ENCODE data around the gene FN3KRP. TPM values are rescaled to one million over a fixed set of nuclear protein-coding genes. Genes with fewer than 3 reads are reported as not detected.

FN3KRP gene
- total and polyA plus RNA-seq, 8 donors = 1.2 to 50.7 (median 20.8) TPM

- DNase-seq = no peak
- H3K4me1 ChIP-seq = peaks cover 0 to 51% (median 32%) of the 10 kb centered on the region in 4 donors
- H3K27me3 ChIP-seq = peaks cover 0 to 14% (median 0%) of the 10 kb centered on the region in 3 donors
- H3K4me3 ChIP-seq = no peak overlapping the region
- intact Hi-C loops (cut with DNase I; ENCODE audit: low total_unique reads) = no loop called here
- TF ChIP-seq CTCF (IDR thresholded peaks at IDR 0.05) = no peak
- no peak for TF ChIP-seq POLR2A (IDR thresholded peaks at IDR 0.05)
- TF ChIP-seq EP300 (IDR thresholded peaks at IDR 0.05) = no peak
- no peak for TF ChIP-seq POLR2AphosphoS5 (IDR thresholded peaks at IDR 0.05)
- peaks cover 0 to 13% (median 6%) of the 10 kb centered on the region in 4 donors for H3K9me3 ChIP-seq
- 83 to 90% (median 85%) methylated on average over 22 of the region's 22 CpGs for WGBS, 5 donors
- H3K36me3 ChIP-seq = peaks cover 4 to 23% (median 14%) of the 10 kb centered on the region in 4 donors
- H3K27ac ChIP-seq = no peak overlapping the region
These were observed 23.2 kb upstream of the FN3KRP start for GRCh38 chr17:82693168-82693867.

DNA sequence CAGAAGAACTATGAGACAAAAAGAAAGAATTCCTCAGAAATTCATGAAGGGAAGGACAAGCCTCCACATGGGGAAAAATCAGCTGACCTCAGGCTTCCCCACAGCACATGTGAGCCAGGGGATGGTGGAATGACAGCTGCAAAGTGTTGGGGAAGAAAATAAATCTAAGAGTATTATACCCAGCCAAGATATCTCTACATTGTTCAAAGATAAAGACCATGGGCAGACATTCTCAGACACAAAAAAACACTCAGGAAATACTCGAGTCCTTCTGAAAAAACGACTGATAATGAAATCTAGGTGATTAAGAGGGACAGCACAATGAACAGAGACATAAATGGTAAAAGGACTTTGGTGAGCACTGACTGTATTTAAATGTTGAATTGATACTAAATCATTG lies 21.9 kb upstream of the FN3KRP start:
- intact Hi-C loops (cut with DNase I; ENCODE audit: low total_unique reads) = no loop called here
- peaks cover 0 to 13% (median 6%) of the 10 kb centered on the region in 4 donors for H3K9me3 ChIP-seq
- TF ChIP-seq EP300 (IDR thresholded peaks at IDR 0.05) (no peak), POLR2A (IDR thresholded peaks at IDR 0.05) (no peak), POLR2AphosphoS5 (IDR thresholded peaks at IDR 0.05) (no peak), CTCF (IDR thresholded peaks at IDR 0.05) (no peak)
- no peak overlapping the region for H3K4me3 ChIP-seq
- peak overlapping the region in 2 of 5 donors; percentile 87 to 90 for H3K27ac ChIP-seq
- 27 to 47% (median 34%) methylated on average over 2 of the region's 2 CpGs for WGBS, 5 donors
- DNase-seq = no peak
- H3K27me3 ChIP-seq = peaks cover 0 to 14% (median 0%) of the 10 kb centered on the region in 3 donors
- peaks cover 4 to 23% (median 13%) of the 10 kb centered on the region in 4 donors for H3K36me3 ChIP-seq
- H3K4me1 ChIP-seq = peaks cover 7 to 48% (median 34%) of the 10 kb centered on the region in 4 donors

GRCh38 chr17:82696259-82696658 lies 20.2 kb upstream of the FN3KRP start:
- H3K4me3 ChIP-seq = peak overlapping the region; percentile 75 to 89 (median 85)
- DNase-seq = no peak
- peaks cover 0 to 13% (median 6%) of the 10 kb centered on the region in 4 donors for H3K9me3 ChIP-seq
- TF ChIP-seq EP300 (IDR thresholded peaks at IDR 0.05) (no peak), POLR2AphosphoS5 (IDR thresholded peaks at IDR 0.05) (no peak), POLR2A (IDR thresholded peaks at IDR 0.05) (no peak), CTCF (IDR thresholded peaks at IDR 0.05) (no peak)
- peak overlapping the region; percentile 32 to 90 (median 65) for H3K27ac ChIP-seq
- H3K4me1 ChIP-seq = peaks cover 8 to 49% (median 35%) of the 10 kb centered on the region in 4 donors
- H3K36me3 ChIP-seq = peaks cover 4 to 11% (median 5%) of the 10 kb centered on the region in 4 donors
- 65 to 87% (median 77%) methylated on average over 15 to 16 of the region's 17 CpGs for WGBS, 5 donors
- H3K27me3 ChIP-seq = peaks cover 0 to 14% (median 0%) of the 10 kb centered on the region in 3 donors
- intact Hi-C loops (cut with DNase I; ENCODE audit: low total_unique reads) = no loop called here

DNA sequence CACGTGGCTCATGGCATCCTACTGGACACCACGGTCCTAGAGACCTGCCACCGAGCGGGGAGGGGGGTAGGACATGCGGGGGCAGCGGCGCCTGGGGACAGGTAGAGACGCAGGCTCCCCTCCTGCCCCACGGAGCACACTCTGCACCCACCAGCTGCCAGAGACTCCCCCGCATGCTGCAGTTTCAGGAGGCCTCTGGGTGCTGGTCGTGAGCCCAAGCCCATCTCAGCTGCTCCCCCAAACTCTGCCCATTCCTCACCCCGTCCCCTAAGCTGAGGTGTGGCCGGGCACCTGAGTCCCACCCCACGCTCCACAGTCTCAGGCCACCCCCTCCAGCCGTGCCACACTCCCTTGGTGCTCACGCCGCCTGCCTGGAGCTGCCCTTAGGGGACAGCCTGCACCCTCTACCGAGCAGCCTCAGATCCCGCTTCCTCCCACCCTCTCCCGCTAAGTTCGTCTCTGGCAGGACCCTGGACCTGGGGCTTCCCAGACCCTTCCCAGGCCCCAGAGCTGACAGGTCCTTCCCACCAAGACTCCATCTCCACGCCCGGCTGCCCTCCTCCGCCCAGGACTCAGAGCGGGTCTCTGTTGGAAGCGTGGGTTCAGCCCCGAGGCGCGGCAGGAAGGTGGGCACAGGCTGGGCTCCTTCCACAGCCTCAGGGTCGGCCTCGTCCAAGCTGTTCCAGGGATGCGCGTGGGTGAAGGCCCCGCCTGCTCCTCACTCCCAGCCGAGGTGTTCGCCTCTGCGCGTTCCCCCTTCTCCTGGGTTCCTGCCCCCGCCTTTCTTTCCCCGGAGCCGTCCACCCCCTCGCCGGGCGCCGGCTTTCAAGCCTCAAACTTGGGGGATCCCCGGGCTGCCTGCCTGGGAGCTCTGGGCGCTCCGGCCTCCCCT lies 19.3 kb upstream of the FN3KRP start:
- TF ChIP-seq CTCF (IDR thresholded peaks at IDR 0.05) (no peak), POLR2AphosphoS5 (IDR thresholded peaks at IDR 0.05) (no peak), EP300 (IDR thresholded peaks at IDR 0.05) (no peak), POLR2A (IDR thresholded peaks at IDR 0.05) (no peak)
- Histone ChIP-seq H3K9me3 (peaks cover 0 to 13% (median 6%) of the 10 kb centered on the region in 4 donors), H3K36me3 (peaks cover 0 to 4% (median 0%) of the 10 kb centered on the region in 4 donors), H3K27me3 (peaks cover 0 to 14% (median 0%) of the 10 kb centered on the region in 3 donors), H3K4me3 (peak overlapping the region; percentile 75 to 89 (median 85)), H3K27ac (peak overlapping the region; percentile 65 to 90 (median 87)), H3K4me1 (peaks cover 8 to 49% (median 37%) of the 10 kb centered on the region in 4 donors)
- DNase-seq = peak; percentile 34 to 59
- whole genome bisulfite sequencing, 5 donors = 14 to 25% (median 20%) methylated on average over 45 to 48 of the region's 48 CpGs
- intact Hi-C loops (cut with DNase I; ENCODE audit: low total_unique reads) = no loop called here

Measured in stomach (tissue), 9 donors.